NCI-H2196 (cell line): ENCODE measurements around the gene ELP4.
"Not testable (repeated sequence)": the region's sequence is repeated elsewhere in the genome, so short reads cannot be mapped to it uniquely, and the experiment has no call there.

Experiments
- DNase-seq: peaks from one replicate; lab custom pipeline; 2025; ENCODE audit not compliant: unreplicated experiment; lab: John Stamatoyannopoulos, UW

The ELP4 gene

DNA sequence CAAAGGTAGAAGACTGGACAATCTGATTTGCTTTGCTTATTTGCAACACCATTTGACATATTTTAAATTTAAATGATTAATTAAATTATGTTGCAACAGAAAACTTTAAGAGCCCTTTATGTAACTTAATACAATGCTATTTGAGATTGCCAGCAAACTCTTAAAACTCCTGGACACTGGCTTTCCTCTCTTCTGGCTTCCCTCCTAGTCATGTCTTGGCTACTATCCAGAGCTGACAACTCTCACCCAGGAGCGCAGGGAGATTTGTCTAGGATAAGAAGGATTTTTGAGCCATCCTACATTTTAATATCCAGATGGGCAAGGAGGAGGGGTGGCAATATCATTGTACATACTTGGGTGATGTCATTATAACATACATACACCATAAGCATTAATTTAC is 134.3 kb downstream of the ELP4 start:
- peak; percentile 32 for DNase-seq

DNA sequence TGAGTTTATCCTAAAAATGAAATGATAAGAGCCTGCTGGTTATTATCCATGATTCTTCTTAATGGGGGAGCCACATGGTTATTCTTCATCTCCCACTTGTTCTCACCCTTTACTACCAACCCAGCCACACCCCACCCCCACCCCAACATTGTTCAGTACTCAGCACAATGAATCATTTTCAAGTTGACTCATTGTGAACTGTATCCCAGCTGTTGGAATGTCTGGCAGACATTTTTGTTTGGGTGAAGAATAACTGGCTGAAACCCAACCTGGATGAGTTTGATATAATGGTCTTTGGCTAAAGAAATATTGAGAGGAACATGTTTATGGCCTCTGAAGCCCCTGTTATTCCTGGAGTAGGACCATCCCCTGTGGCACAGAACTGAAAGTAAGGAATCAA is 136.2 kb downstream of the ELP4 start:
- DNase-seq: no peak

DNA sequence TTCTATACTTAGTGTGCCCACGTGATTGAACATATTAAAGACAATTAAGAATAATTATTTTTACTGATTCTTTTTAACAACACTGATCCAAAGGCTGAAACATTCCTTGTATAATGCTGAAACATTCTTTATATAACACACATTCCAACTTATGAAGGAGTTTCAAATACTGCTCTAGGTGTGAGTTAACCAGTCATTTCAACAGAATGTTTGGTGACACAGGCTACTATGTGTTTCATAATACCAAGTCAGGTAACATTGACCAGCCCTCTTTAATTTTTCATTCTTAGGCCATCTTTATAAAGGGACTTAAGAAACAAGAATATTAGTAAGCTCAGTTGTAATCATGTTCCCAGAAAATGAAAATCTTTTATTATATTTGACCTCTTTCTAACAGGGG is 136.6 kb downstream of the ELP4 start:
- DNase-seq: no peak

DNA sequence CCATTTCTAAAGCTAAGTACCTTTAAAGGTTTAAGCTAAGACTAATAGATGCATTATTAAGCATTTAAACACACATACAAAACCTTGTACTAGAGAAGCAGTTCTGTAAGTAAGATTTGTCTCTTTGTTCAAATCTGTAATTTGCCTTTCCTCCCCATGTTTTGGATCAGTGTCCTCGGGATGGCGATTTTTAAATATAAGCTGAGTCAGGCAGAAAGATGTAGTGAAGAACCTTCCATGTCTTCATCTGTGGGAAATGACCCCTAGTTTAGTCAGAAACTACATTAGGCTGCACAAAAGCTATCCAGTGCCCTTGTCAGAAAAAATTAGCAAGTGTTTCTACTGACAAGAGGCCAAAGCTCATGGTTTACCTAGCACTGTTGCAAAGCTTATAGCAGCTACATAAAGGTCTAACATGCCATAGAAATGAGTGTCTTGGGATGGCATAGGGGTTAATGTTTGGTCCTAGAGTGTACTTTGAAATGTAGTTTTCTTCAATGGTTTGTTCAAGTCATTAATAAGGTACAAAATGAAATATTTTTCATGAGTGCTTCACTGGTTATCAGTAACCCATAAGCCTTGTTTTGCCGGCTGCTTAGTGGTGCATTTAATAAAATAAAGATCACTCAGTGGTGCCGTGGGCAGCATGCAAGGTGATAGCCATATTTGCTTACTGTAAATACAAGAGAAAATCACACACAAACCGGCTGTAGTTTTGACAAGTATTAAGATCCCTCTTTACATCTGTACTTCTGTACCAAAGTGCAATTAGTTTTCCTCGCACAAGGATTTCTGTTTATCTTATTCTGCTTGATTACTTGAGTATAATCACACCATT is 139.8 kb downstream of the ELP4 start:
- DNase-seq: no peak

DNA sequence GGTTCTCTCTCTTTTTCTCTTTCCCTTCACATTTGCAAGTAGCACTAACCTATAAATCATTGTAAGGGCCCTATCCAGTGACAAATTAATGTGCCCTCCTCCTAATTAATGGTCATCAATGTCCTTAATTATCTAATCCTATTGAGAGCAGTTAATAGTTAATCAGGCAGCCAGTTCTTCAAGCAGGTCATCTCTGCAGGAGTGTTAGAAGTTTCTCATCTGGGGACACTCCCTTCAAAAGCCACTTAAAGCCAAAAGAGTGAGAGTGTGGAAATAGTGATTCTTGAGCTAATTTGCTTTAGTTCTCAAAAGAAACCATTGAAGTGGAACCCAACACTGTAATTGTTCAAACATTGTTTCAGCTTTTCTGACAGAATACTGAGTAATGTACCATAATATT is 141.6 kb downstream of the ELP4 start:
- DNase-seq: no peak

DNA sequence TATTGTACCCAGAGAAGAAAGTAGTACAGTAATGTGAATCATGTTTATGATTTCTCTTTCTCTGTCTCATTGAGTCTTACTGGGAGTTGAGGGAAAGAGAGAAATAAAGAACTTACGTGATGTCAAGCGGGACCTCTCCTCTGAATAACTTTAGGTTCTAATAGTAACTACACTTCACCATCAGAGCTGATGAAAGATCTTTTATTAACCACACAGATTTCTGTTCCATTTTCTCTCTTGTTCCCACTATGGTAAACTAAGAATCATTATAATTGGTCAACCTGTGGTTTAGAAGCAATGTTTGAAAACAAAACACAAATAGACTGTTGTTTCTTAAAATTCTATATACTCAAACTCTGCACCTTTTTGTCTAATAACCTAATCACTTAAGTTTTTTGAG is 142.3 kb downstream of the ELP4 start:
- no peak for DNase-seq

DNA sequence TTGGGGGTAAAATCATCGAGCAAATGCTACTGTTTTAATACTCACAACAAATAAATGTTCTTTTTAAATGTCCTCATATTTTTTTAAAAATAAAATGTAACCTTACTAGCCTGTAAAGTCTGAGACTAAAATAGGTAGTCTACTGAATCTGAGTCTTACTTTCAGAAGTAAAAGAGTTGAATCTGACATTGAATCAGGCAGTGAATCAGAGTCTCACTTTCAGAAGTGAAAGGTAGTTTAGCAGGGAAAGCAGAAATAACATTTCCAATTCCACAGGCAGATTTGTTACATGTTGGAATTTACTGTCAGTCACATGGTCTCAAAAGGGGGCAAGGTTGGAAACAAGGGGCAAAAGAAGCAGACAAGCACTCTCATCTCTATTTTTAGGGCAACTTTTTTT is 143.0 kb downstream of the ELP4 start:
- no peak for DNase-seq

DNA sequence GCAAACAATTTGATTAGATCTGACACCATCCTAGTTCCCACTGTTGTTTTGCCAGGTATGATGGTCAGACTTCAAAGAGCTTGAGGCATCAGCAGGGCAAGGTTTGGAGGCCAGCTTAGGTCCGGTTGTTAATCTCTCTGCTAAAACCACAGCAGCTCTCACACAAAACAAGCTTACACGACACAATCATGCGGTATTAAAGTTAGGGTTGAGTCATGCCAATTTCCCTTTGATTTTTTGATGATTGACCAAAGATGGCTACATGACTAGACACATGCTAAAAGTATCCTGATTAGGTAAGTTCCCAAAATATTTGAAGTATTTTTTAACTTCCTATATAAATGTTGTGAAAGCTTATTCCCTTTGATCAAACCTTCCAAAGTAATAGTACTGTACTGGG is 145.9 kb downstream of the ELP4 start:
- no peak for DNase-seq

DNA sequence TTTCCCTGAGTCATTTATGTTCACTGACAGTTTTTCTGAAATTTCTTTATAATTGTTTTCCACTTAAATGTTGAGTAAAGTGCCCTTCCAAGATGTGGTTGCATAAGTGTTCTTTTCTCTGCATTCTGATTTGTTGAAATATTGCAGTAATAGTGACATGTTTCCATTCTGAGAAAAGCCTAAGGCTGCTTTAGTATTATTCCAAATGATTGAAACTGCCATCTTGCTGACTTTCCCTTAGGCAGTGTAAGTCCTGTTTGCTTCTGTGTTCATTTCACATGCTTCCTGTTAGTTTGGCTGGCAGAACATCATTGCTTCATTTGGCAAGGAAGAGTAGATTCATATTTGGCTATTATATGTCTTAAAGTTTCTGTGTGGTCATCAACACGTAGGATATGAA is 146.5 kb downstream of the ELP4 start:
- DNase-seq: no peak

DNA sequence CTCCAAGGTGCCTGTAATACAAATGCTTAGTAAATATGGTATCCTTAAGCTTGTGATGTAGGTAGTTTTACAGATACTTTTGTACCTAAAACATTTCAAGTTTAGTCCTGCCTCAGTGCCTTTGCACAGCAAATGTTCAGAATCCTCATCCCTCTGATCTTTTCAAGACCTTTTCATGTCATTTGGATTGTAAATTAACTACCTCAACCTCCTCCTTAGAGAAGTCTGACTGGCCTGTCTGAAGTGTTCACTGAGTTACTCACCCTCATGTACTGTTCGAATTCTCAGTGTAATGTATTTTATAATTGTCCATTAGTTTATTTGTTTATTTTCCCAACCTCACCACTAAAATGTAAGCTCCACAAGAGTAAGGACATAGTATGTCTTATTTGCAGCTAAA is 147.5 kb downstream of the ELP4 start:
- DNase-seq: no peak

DNA sequence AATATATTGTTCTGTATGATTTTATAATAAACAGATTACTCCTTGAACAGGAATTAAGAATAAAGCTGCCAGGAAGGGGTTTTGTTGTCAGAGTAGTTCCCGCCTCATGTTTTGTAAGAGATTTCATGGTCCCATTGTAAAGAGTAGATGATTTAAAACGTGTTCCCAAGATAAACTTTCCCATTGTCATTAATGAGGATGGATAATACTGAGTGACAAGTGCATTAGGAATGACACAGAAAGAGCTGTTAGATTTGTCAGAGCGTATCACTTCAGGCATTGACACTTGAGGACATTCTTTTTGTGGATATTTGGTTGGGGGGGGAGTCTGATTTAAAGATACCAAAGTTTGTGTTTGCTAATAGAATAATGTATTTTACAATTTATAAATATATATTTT is 154.6 kb downstream of the ELP4 start:
- DNase-seq: no peak

DNA sequence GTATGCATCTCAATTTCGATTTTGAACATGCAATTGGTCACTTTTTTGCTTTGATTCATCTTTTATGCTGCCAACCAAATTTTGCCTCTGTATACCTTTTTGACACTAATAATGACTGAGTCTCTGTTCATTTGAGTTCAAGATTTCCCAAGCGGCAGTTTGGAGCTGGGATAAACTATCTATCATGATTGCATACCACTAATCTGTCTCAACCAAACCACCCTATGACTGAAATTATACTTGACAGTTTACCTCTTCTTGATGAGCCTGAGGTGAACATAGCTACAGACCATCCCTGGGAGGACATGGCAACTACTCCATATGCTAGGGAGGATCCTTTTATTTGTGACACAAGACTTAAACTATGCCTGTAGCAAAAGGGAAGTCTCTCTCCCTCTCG is 155.4 kb downstream of the ELP4 start:
- DNase-seq: no peak

DNA sequence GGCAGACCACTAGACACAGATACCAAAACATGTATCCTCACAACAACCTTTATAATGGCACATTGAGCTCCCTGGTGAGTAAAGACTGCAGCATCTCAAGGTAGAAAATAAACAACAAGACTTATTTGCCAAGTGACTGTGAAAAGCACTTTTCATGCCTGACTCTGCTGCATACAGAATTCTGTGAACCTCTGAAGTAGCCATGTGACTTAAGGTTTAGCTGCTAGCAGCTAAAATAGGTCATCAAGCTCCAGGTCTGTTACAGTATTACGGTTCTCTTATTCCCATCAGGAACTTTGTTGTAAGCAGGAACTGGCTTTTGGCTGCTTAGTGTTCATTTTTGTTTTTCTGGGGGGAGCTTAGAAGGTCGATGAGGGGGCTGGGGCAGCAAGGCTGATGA is 162.1 kb downstream of the ELP4 start:
- DNase-seq: no peak

DNA sequence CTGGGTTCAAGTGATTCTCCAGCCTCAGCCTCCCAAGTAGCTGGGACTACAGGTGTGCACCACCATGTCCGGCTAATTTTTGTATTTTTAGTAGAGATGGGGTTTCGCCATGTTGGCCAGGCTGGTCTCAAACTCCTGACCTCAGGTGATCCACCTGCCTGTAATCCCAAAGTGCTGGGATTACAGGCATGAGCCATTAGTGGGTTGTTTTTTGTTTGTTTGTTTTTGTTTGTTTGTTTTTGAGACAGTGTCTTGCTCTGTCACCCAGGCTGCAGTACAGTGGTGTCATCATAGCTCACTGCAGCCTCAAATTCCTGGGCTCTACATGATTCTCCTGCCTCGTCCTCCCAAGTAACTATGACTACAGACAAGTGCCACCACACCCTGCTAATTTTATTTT is 163.5 kb downstream of the ELP4 start:
- not testable (repeated sequence) for DNase-seq

DNA sequence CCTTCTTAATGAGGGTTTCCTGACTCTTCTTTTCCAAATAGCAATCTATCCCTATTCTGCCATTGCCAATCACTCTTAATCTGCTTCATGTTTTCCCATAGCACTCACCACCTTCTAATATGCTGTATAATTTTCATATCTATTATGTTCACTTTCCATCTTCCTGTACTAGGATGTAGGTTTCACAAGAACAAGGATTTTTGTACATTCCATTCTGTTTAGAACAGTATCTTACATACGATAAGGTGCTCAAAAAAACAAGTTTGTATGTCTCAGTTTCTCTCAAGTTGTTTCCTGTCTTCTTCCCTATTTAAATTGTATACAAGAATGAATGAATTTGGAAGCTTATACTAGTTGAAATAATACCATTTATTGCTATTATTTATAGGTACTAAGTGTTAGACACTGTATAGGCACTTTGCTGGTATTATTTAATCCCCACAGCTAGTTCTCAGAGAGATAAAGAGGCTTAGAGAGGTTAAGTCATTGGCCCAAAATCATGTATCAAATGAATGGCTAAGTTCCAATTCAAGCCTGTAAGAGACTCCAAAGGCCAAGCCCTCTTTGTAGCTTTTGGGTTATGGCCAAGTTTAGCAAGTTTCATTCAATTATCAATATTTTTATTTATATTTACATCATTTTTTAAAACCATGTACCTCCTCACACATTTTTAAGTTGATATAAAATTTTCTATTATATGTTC is 166.9 kb downstream of the ELP4 start:
- DNase-seq: no peak

DNA sequence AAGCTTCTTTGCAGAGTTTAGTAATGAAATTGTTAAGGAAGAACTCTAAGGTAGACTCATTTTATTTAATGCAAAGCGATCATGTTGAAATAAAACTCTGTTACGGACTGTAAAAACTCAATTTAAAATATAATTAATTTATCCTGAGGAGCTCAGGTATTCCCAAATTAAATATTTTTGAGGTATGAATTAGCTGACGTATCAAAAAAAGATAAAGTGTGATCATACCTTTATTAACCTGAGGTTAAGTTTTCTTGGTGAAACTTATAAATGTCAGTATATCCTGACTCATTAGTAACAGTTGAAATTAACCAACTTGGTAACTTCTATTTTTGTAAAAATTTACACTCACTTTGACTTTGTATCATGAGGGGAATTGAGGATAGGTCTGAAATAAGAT is 171.2 kb downstream of the ELP4 start:
- no peak for DNase-seq

DNA sequence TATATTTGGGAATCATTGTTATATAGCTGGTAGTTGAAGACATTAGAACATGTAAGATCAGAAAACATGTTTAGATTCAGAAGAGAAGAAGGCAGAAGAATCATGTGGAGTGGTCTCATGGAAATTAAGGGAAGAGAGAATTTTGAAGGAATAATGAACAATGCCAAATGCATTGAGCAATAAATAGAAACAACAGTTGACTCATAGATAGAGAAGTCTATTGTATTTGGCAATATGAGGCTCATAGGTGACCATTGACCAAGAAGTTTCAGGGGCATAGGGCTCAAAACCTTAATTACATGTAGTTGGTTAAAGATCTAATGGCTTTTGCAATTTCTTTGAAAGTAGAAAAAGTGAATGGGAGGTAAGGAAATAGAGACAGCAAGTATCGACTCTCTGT is 177.7 kb downstream of the ELP4 start:
- no peak for DNase-seq

DNA sequence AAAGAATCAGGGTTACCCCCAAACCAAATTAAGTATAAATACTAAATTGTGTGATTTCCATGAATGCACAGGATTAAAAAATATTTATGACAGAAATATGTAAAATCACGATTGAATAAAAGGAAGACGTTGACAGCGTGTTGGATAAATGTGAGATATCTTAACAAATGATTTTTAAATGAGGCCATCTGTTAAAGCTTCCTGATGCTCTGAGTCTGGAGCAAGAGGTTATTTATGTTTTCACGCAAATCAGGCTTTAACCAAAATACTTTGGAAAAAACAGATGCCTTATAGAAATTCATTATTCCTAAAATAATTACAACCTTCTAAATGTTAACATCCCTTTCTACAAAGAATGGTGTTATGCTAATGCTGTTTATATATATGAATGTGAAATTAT is 178.3 kb downstream of the ELP4 start:
- DNase-seq: no peak

DNA sequence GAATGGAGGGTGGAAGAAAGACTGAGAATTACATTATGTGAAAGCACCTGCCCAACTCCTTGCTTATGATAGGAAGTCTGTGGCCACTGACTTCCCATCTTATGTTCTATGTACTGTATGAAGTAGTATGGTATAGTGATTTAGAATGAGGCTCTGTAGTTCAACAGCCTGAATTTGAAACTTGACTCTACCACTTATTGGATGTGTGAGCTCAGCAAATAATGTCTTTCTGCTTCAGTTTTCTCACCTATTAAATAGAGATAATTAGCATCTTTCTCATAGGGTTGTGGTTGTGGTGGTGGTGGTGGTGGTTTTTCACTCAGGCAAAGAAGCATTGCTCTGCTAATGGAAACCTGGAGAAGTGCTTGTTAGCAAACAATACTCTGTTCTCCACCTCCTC is 180.0 kb downstream of the ELP4 start:
- DNase-seq: no peak

DNA sequence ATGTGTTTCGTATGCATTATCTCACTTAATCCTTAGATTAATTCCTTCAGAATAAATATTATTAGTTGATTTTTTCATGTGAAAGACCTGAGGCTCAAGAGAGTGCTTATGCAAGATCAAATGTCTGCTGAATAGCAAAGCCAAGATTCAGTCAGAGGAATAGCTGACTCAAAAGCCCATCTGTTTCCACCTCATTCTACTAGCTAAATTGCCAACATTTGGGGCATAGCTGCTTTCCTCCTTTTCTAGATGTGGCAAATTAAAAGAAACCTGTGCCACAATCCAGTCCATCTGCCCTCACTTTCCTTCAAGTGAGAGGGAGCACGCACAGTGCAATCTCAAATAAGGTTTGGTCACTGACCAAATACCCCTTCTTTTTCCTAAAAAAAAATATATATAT is 180.5 kb downstream of the ELP4 start:
- DNase-seq: no peak

DNA sequence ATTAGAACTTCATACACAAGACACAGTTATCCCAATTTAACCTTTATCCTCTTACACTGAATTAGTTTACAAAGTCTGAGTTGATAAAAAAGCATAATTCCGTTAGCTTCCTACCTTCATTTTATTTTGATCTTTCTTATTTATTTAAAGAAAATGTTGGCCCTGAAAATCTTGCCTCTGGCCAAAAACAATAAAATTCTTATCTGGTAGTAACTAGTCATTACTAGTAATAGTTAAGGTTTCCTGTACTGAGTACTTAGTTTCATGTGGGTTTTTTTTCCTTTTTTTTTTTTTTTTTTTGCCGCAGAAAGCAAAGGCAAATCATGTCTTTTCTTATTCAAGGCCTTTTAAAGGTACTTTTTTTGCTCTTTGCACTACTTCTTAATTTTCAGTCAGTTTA is 180.9 kb downstream of the ELP4 start:
- DNase-seq: no peak

DNA sequence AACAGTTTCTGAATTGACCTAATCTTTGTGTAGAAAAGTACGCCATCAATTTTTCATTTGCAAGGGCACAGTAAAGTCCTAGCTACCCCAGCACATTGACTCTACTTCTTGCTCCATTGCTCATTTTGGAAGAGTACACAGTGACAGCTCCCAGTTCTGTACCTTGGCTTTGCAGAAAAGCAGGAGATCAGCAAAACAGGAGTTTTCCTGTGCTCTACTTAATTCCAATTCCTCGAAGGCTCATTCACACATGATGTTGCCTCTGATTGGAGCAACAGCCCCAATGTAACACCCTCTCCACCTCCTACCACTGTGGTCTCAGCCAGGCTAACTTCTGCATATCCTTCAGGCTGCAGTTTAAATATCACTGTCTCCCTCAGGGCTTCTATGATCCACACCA is 182.9 kb downstream of the ELP4 start:
- DNase-seq: no peak

DNA sequence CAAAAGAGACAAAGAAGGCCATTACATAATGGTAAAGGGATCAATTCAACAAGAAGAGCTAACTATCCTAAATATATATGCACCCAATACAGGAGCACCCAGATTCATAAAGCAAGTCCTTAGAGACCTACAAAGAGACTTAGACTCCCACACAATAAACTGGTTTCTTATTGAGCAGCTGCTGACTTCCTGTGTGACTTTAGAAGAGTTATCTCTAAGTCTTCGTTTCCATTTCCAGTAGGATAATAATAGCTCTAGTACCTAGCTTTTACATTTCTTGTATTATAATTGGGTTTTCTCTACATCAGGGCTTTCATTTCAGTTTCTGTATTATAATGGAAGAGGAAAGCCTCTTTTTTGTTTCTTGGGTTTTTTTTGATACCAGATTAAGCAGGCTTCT is 187.5 kb downstream of the ELP4 start:
- not testable (repeated sequence) for DNase-seq
